ENCODE measurements around the gene ATPAF2.

The ATPAF2 gene

GRCh38 chr17:17985555-17985954 lies 53.4 kb downstream of the ATPAF2 start:
- no peak overlapping the region for H3K27ac Mint-ChIP-seq
- H3K36me3 Mint-ChIP-seq (ENCODE audit: low read depth), result no peaks in the 10 kb centered on the region
- no peak overlapping the region for H3K4me3 Mint-ChIP-seq
- no peaks in the 10 kb centered on the region for H3K9me3 Mint-ChIP-seq
- H3K27me3 Mint-ChIP-seq (ENCODE audit: low read depth, poor library complexity), result peaks cover 9% of the 10 kb centered on the region
- peaks cover 13% of the 10 kb centered on the region for H3K4me1 Mint-ChIP-seq
- DNase-seq, result no peak
- no peak for TF ChIP-seq CTCF (IDR thresholded peaks at IDR 0.05)

GRCh38 chr17:17985153-17985552 lies 53.8 kb downstream of the ATPAF2 start:
- DNase-seq, result no peak
- no peak for TF ChIP-seq CTCF (IDR thresholded peaks at IDR 0.05)
- Mint-ChIP-seq H3K4me1 (peaks cover 9% of the 10 kb centered on the region), H3K36me3 (ENCODE audit: low read depth) (no peaks in the 10 kb centered on the region), H3K27ac (no peak overlapping the region), H3K9me3 (no peaks in the 10 kb centered on the region), H3K27me3 (ENCODE audit: low read depth, poor library complexity) (peaks cover 13% of the 10 kb centered on the region), H3K4me3 (no peak overlapping the region)

GRCh38 chr17:17983776-17984175 lies 55.2 kb downstream of the ATPAF2 start:
- H3K9me3 Mint-ChIP-seq, result no peaks in the 10 kb centered on the region
- no peak overlapping the region for H3K27ac Mint-ChIP-seq
- TF ChIP-seq CTCF (IDR thresholded peaks at IDR 0.05), result no peak
- H3K4me3 Mint-ChIP-seq, result no peak overlapping the region
- H3K27me3 Mint-ChIP-seq (ENCODE audit: low read depth, poor library complexity), result peaks cover 18% of the 10 kb centered on the region
- no peaks in the 10 kb centered on the region for H3K36me3 Mint-ChIP-seq (ENCODE audit: low read depth)
- DNase-seq, result no peak
- H3K4me1 Mint-ChIP-seq, result peaks cover under 1% of the 10 kb centered on the region

- H3K9me3 Mint-ChIP-seq, result no peaks in the 10 kb centered on the region
- no peak for DNase-seq
Observed at GRCh38 chr17:17983376-17983775, 55.6 kb downstream of the ATPAF2 start.

GRCh38 chr17:17982801-17983200 lies 56.2 kb downstream of the ATPAF2 start:
- Mint-ChIP-seq H3K4me1 (peaks cover 2% of the 10 kb centered on the region), H3K36me3 (ENCODE audit: low read depth) (no peaks in the 10 kb centered on the region), H3K27me3 (ENCODE audit: low read depth, poor library complexity) (peaks cover 22% of the 10 kb centered on the region), H3K27ac (no peak overlapping the region), H3K9me3 (no peaks in the 10 kb centered on the region), H3K4me3 (no peak overlapping the region)
- DNase-seq, result no peak
- no peak for TF ChIP-seq CTCF (IDR thresholded peaks at IDR 0.05)

More at GRCh38 chr17:17983376-17983775, 55.6 kb downstream of the ATPAF2 start:
- peaks cover 19% of the 10 kb centered on the region for H3K27me3 Mint-ChIP-seq (ENCODE audit: low read depth, poor library complexity)
- no peak for TF ChIP-seq CTCF (IDR thresholded peaks at IDR 0.05)
- H3K27ac Mint-ChIP-seq, result no peak overlapping the region
- no peak overlapping the region for H3K4me3 Mint-ChIP-seq
- no peaks in the 10 kb centered on the region for H3K36me3 Mint-ChIP-seq (ENCODE audit: low read depth)
- no peaks in the 10 kb centered on the region for H3K4me1 Mint-ChIP-seq

GRCh38 chr17:17981330-17981729 lies 57.6 kb downstream of the ATPAF2 start:
- Mint-ChIP-seq H3K36me3 (ENCODE audit: low read depth) (no peaks in the 10 kb centered on the region), H3K9me3 (no peaks in the 10 kb centered on the region), H3K27me3 (ENCODE audit: low read depth, poor library complexity) (peaks cover 24% of the 10 kb centered on the region), H3K4me1 (peaks cover 15% of the 10 kb centered on the region), H3K4me3 (no peak overlapping the region), H3K27ac (no peak overlapping the region)
- no peak for TF ChIP-seq CTCF (IDR thresholded peaks at IDR 0.05)
- no peak for DNase-seq

Measured in nephron progenitor cell (in vitro differentiated cells).